ENCODE measurements around the gene CTBP2.
"Not testable (repeated sequence)": the region's sequence is repeated elsewhere in the genome, so short reads cannot be mapped to it uniquely, and the experiment has no call there.

Gene CTBP2

GRCh38 chr10:125190414-125190813 is 30.1 kb upstream of the CTBP2 start:
- no peak for DNase-seq
- Histone ChIP-seq H3K27me3 (peaks cover 0 to 5% of the 10 kb centered on the region in 2 donors), H3K36me3 (no peaks in the 10 kb centered on the region), H3K27ac (no peak overlapping the region), H3K4me1 (no peaks in the 10 kb centered on the region), H3K9me3 (no peaks in the 10 kb centered on the region), H3K4me3 (no peak overlapping the region)
- no peak for TF ChIP-seq CTCF (IDR thresholded peaks at IDR 0.05)
- intact Hi-C loops (cut with DNase I; ENCODE audit: low total_unique reads) = no loop called here

- Histone ChIP-seq H3K9me3 (no peaks in the 10 kb centered on the region), H3K27me3 (peaks cover 0 to 5% of the 10 kb centered on the region in 2 donors), H3K36me3 (no peaks in the 10 kb centered on the region), H3K27ac (no peak overlapping the region), H3K4me1 (no peaks in the 10 kb centered on the region), H3K4me3 (no peak overlapping the region)
- intact Hi-C loops (cut with DNase I; ENCODE audit: low total_unique reads) = no loop called here
- no peak for TF ChIP-seq CTCF (IDR thresholded peaks at IDR 0.05)
- no peak for DNase-seq
These were observed 28.8 kb upstream of the CTBP2 start for GRCh38 chr10:125189162-125189561.

- intact Hi-C loops (cut with DNase I; ENCODE audit: low total_unique reads) = no loop called here
- no peak overlapping the region for H3K4me3 ChIP-seq
These were observed 27.2 kb upstream of the CTBP2 start for GRCh38 chr10:125187238-125188194.

GRCh38 chr10:125186431-125187170 is 26.2 kb upstream of the CTBP2 start:
- DNase-seq = no peak
- H3K36me3 ChIP-seq = no peaks in the 10 kb centered on the region
- no peak overlapping the region for H3K27ac ChIP-seq
- no peak for TF ChIP-seq CTCF (IDR thresholded peaks at IDR 0.05)
- H3K27me3 ChIP-seq = peaks cover 0 to 4% of the 10 kb centered on the region in 2 donors
- no peaks in the 10 kb centered on the region for H3K9me3 ChIP-seq
- intact Hi-C loops (cut with DNase I; ENCODE audit: low total_unique reads) = no loop called here
- no peaks in the 10 kb centered on the region for H3K4me1 ChIP-seq
- H3K4me3 ChIP-seq = no peak overlapping the region

More at GRCh38 chr10:125187238-125188194, 27.2 kb upstream of the CTBP2 start:
- no peak for TF ChIP-seq CTCF (IDR thresholded peaks at IDR 0.05)
- no peaks in the 10 kb centered on the region for H3K36me3 ChIP-seq
- DNase-seq = no peak
- H3K27me3 ChIP-seq = peaks cover 0 to 5% of the 10 kb centered on the region in 2 donors
- no peaks in the 10 kb centered on the region for H3K4me1 ChIP-seq
- H3K27ac ChIP-seq = no peak overlapping the region
- no peaks in the 10 kb centered on the region for H3K9me3 ChIP-seq

GRCh38 chr10:125179107-125179506 is 18.7 kb upstream of the CTBP2 start:
- H3K27ac ChIP-seq; DNase-seq; H3K9me3 ChIP-seq; H3K4me1 ChIP-seq; intact Hi-C loops (cut with DNase I; ENCODE audit: low total_unique reads); H3K4me3 ChIP-seq; H3K36me3 ChIP-seq: not testable (repeated sequence)
- peaks cover 0 to 13% of the 10 kb centered on the region in 2 donors for H3K27me3 ChIP-seq

Measured in tibial artery (tissue), 4 donors.